Measurements from ENCODE around the gene MERTK. TPM values are rescaled to one million over a fixed set of nuclear protein-coding genes. Genes with fewer than 3 reads are reported as not detected.

Gene MERTK
- total RNA-seq, 4 donors from 2014 or later = 29.4 to 63.0 (median 48.6) TPM

- DNase-seq (ENCODE audit: low spot score) (no peak), ATAC-seq (ENCODE audit: low FRiP score) (no peak)
- no peak for TF ChIP-seq CTCF (IDR thresholded peaks at IDR 0.05)
These were observed 50.4 kb downstream of the MERTK start for GRCh38 chr2:111948832-111949231.

GRCh38 chr2:111950236-111950635, 51.8 kb downstream of the MERTK start:
- TF ChIP-seq CTCF (IDR thresholded peaks at IDR 0.05) = no peak
- ATAC-seq (ENCODE audit: low FRiP score) = no peak
- no peak for DNase-seq (ENCODE audit: low spot score)

GRCh38 chr2:111951486-111951885, 53.1 kb downstream of the MERTK start:
- DNase-seq (ENCODE audit: low spot score) = no peak
- no peak for TF ChIP-seq CTCF (IDR thresholded peaks at IDR 0.05)
- ATAC-seq (ENCODE audit: low FRiP score) = no peak

- no peak for TF ChIP-seq CTCF (IDR thresholded peaks at IDR 0.05)
- ATAC-seq (ENCODE audit: low FRiP score) = no peak
- no peak for DNase-seq (ENCODE audit: low spot score)
These were observed 54.6 kb downstream of the MERTK start for GRCh38 chr2:111952871-111953452.

- DNase-seq (ENCODE audit: low spot score) (no peak), ATAC-seq (ENCODE audit: low FRiP score) (no peak)
- no peak for TF ChIP-seq CTCF (IDR thresholded peaks at IDR 0.05)
These were observed 56.4 kb downstream of the MERTK start for GRCh38 chr2:111954602-111955332.

- ATAC-seq (ENCODE audit: low FRiP score) (no peak), DNase-seq (ENCODE audit: low spot score) (no peak)
- TF ChIP-seq CTCF (IDR thresholded peaks at IDR 0.05) = no peak
These were observed 59.5 kb downstream of the MERTK start for GRCh38 chr2:111957872-111958354.

- ATAC-seq (ENCODE audit: low FRiP score) = no peak
- DNase-seq (ENCODE audit: low spot score) = no peak
- no peak for TF ChIP-seq CTCF (IDR thresholded peaks at IDR 0.05)
These were observed 60.5 kb downstream of the MERTK start for GRCh38 chr2:111958901-111959300.
